ENCODE measurements around the gene DMKN.

Gene DMKN

DNA sequence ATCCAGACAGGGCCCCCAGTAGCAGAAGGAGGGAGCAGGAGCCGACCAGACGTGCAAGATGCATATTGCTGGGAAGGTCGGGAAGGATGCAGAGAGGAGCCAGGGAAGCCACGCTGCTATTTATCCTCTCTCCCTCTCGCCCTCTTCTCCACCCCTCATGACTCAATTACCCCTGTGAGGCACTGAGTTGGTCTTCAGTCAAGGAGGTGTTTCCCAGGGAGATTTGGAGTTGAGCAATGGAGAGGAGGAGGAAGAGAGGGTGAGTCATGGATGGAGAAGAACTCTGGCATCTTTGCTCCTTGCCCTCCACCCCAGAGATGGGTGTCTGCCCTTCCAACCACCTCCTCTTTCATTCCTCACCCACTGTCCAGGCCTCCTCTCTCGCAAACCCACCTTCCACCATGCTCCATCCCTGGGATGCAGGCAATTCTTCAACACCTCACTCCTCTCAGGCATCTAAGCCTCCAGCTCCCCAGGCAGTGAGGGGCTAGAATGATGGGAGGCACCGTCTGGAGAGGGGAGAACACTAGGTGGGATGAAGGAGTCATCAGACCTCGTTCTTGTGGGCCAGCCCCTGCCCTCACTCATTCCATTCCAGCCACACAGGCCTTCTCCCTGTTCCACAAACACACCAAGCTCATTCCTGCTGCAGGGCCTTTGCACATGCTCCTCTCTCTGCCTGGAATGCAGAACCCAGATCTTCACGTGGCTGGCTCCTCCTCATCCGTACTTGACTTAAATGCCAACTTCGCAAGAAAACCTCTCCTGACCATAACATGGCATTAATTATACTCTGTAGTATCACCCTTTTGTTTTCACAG, 15.0 kb upstream of the DMKN start, which contains the start of gene SBSN:
SBSN (minus strand) TSS at position 94 of the 821 bp plus-strand sequence; CDS start at position 64, 30 bp downstream.
- in situ Hi-C loops (cut with MboI; ENCODE audit: low sequenced_read_pairs) = no loop called here

DNA sequence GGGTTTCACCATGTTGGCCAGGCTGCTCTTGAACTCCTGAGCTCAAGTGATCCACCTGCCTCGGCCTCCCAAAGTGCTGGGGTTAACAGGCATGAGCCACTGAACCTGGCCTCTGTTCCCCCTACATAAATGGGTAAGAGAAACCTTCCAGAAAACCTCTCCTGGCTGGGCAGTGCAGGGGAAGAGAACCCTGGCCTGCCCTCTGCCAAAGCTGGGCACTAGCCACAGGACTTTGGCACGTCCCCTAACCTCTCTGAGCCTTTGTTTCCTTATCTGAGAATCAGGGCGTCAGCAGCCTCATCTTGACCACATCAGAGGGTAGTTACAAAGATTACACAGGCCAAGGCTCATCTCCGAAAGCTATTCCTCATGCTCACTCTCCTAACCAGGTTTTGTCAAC, 12.4 kb upstream of the DMKN start:
- in situ Hi-C loops (cut with MboI; ENCODE audit: low sequenced_read_pairs) = no loop called here

DNA sequence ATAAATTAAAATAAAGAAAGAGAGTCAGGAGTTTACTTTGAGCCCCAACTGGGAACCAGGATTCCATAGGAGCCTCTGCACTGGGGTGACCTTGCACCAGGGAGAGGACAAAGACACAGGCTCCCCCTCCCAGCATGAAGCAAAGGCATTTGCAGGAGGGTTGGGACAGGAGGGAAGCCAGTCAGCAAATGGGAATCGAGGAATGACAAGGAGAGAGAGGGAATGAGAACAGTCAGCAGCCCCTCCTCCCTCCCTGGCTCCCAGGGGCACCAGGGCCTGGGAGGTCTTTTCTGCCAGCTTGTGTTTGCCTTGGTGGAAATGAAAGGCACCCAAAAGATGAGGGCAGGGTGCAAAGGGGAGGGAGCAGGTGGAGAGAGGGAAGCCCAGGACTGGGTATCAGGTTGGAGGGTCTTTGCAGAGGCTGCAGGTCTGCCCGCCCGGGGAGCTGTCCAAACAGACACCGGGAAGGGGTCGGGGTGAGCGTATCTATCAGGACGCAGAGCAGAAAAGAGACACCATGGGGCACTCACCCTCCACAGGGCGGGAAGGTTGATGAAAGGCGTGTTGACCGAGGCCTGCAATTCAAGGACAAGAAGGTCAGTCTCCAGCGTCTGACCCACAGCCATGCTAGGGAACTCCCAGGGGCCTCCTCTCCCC, 10.9 kb upstream of the DMKN start:
- in situ Hi-C loops (cut with MboI; ENCODE audit: low sequenced_read_pairs) = no loop called here

DNA sequence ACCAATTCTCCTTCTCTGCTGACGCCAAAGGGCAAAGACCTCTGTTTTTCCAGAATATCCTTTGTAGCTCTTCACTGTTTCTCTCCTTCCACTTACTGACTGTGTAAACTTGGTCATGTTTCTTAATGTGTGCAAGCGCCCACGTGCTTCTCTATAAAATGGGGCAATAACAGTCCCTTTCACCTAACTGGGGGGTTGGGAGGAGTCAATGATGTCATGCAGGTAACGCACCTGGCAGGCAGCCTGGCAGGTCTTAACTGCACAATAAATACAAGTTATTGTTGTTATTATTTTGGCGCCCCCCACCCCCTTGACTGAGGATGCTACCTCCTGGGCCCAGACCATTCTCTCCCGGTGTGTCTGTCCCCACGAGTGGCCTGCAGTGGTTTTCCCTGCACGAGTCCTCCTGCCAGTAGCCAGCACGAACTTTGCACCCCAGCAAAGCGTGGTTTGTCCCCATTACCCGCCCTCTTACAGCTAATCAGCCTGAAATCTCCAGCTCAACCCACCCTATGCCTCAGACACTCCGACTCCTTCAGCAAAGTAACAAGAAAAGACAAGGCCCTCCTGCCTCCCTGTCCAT, 9.4 kb upstream of the DMKN start:
- in situ Hi-C loops (cut with MboI; ENCODE audit: low sequenced_read_pairs) = no loop called here

DNA sequence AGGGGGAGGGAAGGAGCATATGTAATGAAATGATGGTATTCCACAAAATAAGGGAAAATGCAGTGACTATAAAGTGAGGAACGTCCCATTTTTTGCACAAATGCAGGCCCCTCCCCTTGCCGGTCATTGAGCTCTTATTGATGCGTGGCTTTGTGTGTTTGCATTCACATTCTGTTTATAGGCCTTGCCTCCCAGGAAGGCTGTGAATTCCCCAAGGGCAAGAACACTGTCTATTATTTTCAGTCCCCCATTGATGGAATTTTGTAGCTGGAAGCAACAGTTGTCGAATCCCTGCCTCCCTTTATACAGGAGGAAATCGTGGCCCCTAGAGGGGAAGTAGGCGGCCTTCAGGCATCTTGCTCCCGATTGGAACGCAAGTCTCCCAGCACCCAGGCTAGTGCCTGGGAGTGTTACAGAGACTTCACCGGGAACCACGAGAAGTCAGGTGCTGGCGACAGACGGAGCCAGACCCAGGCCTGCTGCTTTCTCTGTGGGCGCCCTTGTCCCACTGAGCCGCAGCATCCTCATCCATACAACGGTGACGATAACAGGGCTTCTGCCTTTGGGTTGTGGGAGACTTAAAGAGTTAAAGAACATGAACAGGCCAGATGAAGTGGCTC, 7.8 kb upstream of the DMKN start:
- in situ Hi-C loops (cut with MboI; ENCODE audit: low sequenced_read_pairs) = no loop called here

DNA sequence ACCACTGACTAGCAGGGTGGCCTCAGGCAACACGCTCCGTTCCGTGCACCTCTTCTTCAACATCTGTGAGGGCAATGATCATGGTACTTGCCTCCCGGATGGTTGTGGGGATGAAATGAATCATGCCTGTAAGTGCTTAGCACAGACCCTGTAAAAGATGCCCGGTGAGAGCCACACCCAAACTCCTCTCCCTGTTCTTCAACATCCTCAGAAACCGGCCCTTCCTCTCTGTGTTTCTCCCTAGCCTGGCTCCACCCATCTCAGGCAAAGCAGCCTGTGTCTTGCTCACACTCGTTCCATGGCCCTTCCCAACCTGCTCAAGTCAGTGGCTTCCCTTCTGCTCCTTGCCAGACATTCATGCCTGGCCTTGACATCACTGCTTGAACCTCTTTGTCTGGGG, 5.8 kb upstream of the DMKN start:
- in situ Hi-C loops (cut with MboI; ENCODE audit: low sequenced_read_pairs) = no loop called here

DNA sequence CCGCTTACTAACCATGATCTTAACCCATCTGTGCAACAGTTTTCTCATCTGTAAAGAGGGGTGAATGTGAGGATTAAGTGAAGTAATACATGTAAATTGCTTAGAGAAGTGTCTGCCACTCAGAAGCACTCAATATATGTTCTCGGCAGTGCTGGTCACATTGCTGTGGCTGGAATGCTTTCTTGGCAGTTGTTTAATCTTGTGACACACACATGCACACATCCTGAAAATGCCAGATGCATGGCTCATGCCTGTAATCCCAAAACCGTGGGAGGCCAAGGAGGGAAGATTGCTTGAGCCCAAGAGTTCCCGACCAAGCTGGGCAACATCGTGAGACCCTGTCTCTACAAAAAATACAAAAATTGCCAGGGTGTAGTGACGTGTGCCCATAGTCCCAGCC, 4.9 kb upstream of the DMKN start:
- in situ Hi-C loops (cut with MboI; ENCODE audit: low sequenced_read_pairs) = no loop called here

DNA sequence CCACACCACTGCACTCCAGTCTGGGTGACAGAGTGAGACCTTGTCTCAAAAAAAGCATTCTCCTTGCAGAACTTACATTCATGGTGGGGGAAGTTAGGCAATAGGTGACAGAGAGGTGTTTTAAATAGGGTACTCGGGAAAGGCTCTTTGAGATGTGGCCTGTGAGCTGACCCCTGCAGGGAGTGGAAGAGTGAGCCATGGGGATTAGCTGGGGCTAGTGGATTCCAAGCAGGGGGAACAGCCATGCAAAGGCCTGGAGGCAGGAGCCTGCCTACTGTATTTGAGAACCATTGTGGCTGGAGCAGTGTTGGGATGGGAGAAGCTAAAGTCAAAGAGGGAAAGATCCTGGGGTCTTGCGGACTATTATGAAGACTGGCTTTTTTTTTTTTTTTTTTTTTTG, 3.9 kb upstream of the DMKN start:
- in situ Hi-C loops (cut with MboI; ENCODE audit: low sequenced_read_pairs) = no loop called here

DNA sequence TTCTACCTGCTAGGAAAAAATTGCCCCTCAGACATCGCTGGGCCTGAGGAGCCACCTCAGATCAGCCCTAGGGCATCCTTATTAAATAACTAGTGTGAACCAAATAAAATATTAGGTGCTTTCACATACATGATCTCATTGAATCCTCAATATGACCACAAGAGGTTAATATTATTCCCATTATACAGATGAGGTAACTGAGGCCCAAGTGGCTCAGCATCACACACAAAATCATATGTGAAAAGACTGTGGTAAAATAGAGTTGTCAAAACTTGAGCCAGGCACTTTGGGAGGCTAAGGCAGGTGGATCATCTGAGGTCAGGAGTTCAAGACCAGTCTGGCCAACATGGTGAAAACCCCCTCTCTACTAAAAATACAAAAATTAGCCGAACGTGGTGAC, 2.9 kb upstream of the DMKN start:
- in situ Hi-C loops (cut with MboI; ENCODE audit: low sequenced_read_pairs) = no loop called here

DNA sequence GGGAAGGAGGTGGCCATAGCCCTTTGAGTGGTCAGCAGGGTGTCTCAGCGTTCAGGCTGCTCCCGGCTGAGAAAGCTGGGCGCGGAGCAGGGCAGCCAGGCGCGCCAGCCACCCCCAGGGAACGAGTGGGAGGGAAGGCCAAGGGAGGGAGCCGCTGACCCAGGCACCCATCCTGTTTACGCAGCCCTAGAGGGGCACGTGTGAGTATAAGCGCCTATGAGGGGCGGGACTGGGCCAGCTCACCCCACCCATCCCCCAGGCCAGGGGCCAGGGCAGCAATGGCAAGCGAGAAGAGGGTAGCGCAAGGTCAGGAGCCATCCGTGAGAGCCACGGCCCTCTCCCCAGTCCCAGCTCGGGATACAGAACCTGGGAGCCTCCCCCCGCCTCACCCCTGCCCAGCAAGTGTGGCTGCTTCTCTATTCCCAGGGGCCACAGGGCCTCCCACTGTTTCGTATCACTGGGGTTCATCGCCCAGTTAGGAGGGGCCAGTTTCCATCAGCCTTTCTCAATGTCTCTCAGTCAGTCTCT, 897 bp upstream of the DMKN start:
- in situ Hi-C loops (cut with MboI; ENCODE audit: low sequenced_read_pairs) = no loop called here

DNA sequence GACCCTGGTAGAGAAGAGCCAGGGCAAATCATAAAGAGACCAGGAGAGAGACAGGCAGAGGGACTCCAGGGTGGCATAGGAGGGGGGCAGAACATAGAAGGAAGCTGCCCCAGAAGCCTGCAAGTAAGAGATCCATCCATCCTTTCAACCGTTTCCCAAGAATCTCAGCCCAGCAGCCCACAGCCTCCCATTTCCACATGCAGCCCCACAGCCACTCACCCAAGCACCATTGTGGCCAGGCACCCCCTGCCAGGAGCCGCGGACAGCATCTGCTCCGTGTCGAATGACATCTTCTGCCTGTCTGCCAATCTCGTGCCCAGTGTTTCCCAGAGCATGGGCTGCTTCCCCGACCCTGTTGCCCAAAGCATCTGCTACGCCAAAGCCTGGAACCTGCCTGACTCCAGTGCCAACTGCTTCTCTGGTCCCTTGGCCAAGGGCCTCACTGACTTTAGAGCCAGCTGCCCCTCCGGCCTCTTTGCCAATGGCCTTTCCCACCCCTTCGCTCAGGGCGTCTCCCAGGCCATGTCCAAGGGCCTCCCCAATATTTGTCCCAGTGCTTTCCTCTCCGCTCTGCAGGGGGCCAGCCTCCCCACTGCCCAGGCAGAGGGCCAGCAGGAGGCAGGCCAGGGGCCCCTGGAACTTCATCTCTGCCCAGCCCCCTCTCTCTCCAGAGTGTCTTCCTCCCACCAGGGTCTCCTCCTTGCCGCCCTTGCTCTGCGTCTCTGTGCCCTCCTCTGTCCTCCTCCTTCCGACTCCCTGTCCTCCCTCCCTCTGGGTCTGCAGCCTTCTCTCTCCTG, 420 bp downstream of the DMKN start:
- in situ Hi-C loops (cut with MboI; ENCODE audit: low sequenced_read_pairs) = no loop called here

DNA sequence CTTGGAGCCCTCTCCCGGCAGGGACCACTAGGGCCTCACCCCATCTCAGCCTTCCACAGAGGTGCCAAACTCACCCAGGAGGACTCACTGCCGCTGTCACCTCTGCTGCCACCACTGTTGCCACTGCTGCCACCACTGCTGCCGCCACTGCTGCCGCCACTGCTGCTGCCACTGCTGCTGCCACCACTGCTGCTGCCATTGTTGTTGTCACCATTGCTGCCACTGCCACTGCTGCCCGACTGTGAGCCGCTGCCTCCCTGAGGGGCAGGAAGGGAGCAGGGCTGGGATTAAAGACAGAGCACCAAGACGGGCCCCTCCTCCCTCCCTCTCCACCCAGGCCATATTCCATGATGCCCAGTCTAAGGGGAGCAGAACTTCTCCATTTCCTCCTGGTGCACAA, 2.1 kb downstream of the DMKN start:
- in situ Hi-C loops (cut with MboI; ENCODE audit: low sequenced_read_pairs) = no loop called here

DNA sequence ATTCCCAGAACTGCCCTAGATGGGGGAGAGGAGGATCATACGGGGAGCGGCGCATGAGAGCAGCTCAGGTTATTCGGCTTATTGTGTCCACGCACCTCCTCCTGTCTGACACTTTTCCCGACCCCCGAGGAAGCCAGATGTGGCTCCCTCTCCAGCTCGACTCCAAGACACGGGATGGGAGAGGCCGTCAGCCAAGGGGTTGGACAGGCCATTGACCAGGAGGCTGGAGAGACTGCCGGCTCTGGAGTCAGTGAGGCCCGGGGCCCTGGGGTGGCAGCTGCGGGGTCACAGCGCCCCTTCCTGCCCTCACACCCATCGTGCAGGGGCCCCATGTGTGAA, 2.9 kb downstream of the DMKN start:
- in situ Hi-C loops (cut with MboI; ENCODE audit: low sequenced_read_pairs) = no loop called here

DNA sequence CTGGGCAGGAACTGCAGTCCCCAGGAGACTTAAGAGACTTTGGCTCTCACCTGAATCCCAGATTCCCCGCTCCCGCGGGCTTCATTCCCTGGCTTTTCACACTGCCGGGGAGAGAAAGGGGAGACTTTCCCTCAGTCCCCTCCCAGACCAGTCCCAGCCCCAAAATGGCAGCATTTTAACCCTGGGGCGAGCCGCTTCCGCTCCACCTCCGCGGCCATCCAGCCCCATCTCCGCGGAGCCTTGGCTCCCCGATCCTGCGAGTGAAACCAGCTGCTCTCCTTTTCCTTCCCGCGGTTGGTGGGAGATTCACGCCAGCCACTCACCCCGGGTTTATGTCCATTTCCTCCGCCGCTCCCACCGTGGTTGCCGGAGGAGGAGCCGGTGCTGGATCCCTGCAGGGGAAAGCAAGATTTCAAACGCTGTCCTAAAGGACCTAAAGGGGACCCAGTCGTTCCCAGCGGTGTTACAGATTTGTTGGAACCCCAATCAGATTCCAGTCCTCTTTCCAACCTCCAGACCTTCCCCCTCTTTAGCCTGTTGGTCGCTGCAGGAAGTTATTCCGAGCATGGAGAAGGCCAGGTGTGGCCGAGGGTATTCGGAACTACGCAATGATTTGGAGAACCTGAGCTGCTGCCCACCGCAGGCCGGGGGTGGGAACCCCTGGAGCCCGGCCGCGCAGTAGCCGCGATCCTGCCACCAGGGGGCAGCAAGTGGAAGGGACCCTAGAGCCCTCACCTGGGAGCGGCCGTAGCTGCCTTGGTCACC, 3.4 kb downstream of the DMKN start:
- in situ Hi-C loops (cut with MboI; ENCODE audit: low sequenced_read_pairs) = no loop called here

DNA sequence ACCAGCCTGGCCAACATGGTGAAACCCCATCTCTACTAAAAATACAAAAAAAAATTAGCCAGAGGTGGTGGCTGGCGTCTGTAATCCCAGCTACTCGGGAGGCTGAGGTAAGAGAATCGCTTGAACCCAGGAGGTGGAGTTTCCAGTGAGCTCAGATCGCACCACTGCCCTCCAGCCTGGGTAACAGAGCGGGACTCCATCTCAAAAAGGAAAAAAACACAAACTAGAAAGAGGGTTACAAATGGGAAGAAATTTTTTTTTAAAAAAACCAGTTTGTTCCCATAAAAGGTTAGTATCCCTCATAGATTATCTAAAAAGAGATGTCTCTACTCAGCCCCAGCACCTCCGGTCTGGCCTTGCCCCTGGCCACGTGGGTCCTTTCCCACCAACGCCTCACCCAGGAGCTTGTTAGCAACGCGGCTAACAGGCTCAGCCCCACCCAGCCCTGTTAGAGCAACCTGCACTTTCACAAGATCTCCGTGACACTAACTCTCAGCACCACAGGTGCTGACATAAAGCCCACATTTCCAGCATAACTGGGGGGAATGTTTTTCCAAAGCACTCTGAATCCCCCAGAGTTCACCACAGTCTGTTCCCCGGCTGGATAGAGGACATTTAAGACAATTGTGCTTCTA, 4.3 kb downstream of the DMKN start:
- in situ Hi-C loops (cut with MboI; ENCODE audit: low sequenced_read_pairs) = no loop called here

DNA sequence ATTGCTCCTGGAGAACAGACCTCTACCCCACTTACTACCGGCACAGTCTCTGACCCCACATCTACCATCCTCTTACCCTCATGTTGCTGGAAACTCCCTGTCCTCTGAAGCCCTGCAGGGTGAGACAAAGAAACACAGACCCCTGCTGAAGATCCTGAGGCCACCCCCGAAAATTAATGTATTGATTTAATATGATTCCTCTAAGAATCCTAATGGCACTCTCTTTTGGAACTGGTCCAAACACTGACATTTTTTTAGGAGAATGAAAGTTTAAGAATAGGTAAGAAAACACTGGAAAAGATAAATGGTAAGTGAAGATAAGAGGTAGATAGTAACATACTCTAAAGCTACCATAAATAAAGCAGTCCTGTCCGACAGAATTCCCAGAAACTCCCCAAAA, 5.3 kb downstream of the DMKN start:
- in situ Hi-C loops (cut with MboI; ENCODE audit: low sequenced_read_pairs) = no loop called here

DNA sequence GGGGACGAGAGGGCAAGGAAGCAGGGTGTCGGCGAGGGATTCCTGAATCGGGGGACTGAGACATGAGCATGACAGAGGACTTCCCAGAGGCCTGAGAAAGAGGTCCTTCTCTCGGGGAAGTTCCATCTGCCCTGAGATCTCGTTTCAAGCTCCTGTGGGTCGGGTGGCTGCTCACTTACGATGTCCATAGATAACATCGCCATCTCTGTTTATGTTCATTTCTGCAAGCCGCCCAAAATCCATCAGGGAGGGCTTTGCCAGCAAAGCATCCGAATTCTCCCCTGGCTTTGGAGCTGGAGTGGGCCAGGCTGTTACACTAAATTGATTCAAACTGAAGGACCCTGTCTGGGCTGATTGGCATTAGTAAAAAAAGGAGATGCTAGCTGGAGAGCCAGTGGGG, 5.9 kb downstream of the DMKN start:
- in situ Hi-C loops (cut with MboI; ENCODE audit: low sequenced_read_pairs) = no loop called here

DNA sequence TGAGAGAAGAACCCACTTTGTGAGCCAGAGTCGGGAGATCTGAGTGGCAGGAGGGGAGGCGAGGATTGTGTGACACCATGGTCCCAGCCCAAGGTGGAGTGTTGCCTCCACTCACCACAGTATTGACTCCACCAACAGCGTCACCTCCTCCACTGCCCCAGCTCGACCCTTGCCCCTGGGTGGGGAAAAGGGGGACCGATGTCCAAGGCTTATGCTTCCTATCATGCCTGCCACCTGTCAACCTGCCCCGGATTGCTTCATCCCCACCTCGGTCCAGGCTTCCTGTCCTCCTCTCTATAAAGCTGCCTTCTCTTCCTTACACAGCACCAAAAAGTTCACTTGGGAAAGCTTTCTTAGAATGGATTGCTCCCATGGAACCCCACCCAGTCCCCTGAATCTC, 7.4 kb downstream of the DMKN start:
- in situ Hi-C loops (cut with MboI; ENCODE audit: low sequenced_read_pairs) = no loop called here

DNA sequence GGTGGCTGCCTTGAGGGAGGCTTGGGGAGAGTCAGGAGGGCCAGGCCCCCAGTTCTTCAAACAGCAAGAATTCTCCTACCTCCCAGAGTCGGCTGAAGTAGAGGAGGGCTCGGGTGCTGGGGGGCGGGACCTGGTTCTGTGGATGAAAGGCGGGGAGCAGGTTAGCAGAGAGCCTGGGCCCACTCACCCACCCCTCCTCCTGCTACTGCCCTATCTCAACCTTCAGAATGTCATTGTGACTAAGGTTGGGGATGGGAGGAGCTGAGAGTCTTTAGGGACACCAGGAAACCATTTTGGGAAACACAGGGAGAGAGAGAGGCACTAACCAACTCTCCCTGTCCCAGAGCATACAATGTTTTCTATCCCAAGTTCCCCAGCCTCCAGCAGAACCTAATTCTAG, 10.7 kb downstream of the DMKN start:
- in situ Hi-C loops (cut with MboI; ENCODE audit: low sequenced_read_pairs) = no loop called here

DNA sequence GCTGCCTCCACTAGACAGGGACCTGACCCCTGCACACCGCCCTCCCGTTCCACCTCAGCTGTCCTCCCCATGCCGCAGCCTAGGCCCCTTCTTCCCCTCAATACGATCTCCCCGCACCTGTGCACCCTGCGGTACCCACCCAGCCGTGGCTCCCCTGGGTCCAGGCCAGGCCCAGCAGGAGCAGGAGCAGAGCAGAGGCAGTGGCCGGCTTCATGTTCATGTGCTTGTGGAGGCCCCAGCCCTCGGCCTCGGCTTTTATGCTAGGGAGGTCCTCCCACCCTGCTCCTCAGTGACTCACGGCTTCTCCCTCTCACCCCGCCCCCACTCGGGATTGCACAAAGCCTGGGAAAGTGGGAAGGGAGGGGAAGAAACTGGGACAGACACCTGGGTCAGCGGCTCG, 11.8 kb downstream of the DMKN start:
- in situ Hi-C loops (cut with MboI; ENCODE audit: low sequenced_read_pairs) = no loop called here

Data from HL-60/S4 treated with phorbol 12-myristate 13-acetate at 8.2 ng/mL for 4 days and 3 days (cell line).